Kidney (tissue), 14 donors: ENCODE data around the gene C1GALT1. TPM values are rescaled to one million over a fixed set of nuclear protein-coding genes. Genes with fewer than 3 reads are reported as not detected.

Source experiments
- DNase-seq, 5 donors: peaks; one replicate each; pipeline ENCODE4 v3.0.0-alpha.2; 2013 to 2020
- FAIRE-seq: peaks from 2 replicates; lab custom pipeline; 2012; peaks lifted over from hg19 to GRCh38; lab: Jason Lieb, UNC
- H3K27ac ChIP-seq, 2 donors: one replicate each; pipeline ENCODE4 v1.7.0; 2013; ENCODE audit warnings: low read depth in 2 of 2, low read length in 2 of 2, inconsistent platforms in 1 of 2
- H3K27me3 ChIP-seq: one replicate; pipeline ENCODE4 v1.7.1; 2013; ENCODE audit warnings: low read length, inconsistent platforms; ENCODE audit not compliant: control insufficient read depth, insufficient read depth
- H3K36me3 ChIP-seq, 3 donors: one replicate each; pipeline versions ENCODE4 v1.7.0 to v1.7.1; 2013; ENCODE audit warnings: low read length in 3 of 3, control low read depth in 1 of 3, inconsistent platforms in 1 of 3; ENCODE audit not compliant: insufficient read depth in 3 of 3, control insufficient read depth in 2 of 3
- H3K4me1 ChIP-seq, 3 donors: one replicate each; pipeline versions ENCODE4 v1.7.0 to v1.7.1; 2013; ENCODE audit warnings: low read length in 3 of 3, inconsistent platforms in 1 of 3, low read depth in 1 of 3; ENCODE audit not compliant: control insufficient read depth in 2 of 3, insufficient read depth in 2 of 3
- H3K4me3 ChIP-seq, 3 donors: one replicate each; pipeline versions ENCODE4 v1.7.0 to v1.8.1; 2013; ENCODE audit warnings: low read length in 3 of 3, control low read depth in 1 of 3, inconsistent platforms in 1 of 3
- H3K9ac ChIP-seq, 3 donors: one replicate each; pipeline versions ENCODE4 v1.7.0 to v1.7.1; 2013; ENCODE audit warnings: low read length in 3 of 3, control low read depth in 1 of 3, inconsistent platforms in 1 of 3
- H3K9me3 ChIP-seq, 3 donors: one replicate each; pipeline versions ENCODE4 v1.7.0 to v1.7.1; 2013; ENCODE audit warnings: low read length in 3 of 3, control low read depth in 1 of 3, inconsistent platforms in 1 of 3; ENCODE audit not compliant: control insufficient read depth in 2 of 3, insufficient read depth in 1 of 3
- intact Hi-C: fragments of 100-400 bp; cut with DNase I; formaldehyde crosslinking; loops from one replicate; pipeline ENCODE4 v1.11.1; 2022
- polyA plus RNA-seq: library from polyadenylated mRNA; stranded (reverse); fragments of 350-450 nt; fragmentation: Illumina TruSeq; extraction: RNeasy Lipid Tissue Mini Kit (QIAGEN cat#74804); gene quantifications from one replicate; pipeline ENCODE4 v1.2.3, GENCODE V29; 2014; ENCODE audit warnings: low read depth, low replicate concordance; ENCODE audit not compliant: insufficient read depth
- total RNA-seq: library from RNA; stranded (reverse); fragmentation: NEBNext Ultra II Directional; extraction: Animal tissue kit (Norgen Biotek cat#: 25700); gene quantifications from one replicate; pipeline ENCODE4 v1.2.1, GENCODE V29; 2021
- TF ChIP-seq, protein P1 (sequence below): IDR thresholded peaks from 3 replicates; pipeline ENCODE4 v1.5.1; 2012; ENCODE audit warnings: mild to moderate bottlenecking, moderate library complexity, borderline replicate concordance; ENCODE audit not compliant: insufficient read depth; ENCODE audit errors: extremely low read depth
- donor health status: control.
- donor health status: control.
- donor health status: control.
- donor health status: control.
- donor health status: control.
- donor health status: DM: yes; HTN: yes; CAD: no.
- donor health status: Normal renal cell carcinoma (clear cell type).

Gene C1GALT1
- total and polyA plus RNA-seq, 2 donors from 2014 or later, result 16.0 to 43.0 TPM

DNA sequence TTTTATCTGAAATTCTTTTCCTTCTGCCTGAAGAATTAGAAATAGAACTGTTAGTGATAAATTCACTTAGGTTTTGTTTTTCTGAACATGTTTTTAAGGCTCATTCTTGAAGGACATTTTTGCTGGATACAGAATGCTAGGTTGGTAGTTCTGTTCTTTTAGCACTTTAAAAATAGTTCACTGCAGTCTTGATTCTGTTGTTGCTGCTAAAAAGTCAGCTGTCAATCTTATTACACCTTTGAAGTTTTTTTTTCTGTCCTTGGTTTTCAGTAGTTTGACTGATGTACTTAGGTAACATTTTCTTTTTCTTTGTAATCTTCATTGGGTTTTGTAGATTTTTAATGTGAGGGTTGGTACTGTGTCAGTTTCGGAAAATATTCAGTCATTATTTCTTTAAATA lies 48.7 kb downstream of the C1GALT1 start:
- TF ChIP-seq, protein P1, sequence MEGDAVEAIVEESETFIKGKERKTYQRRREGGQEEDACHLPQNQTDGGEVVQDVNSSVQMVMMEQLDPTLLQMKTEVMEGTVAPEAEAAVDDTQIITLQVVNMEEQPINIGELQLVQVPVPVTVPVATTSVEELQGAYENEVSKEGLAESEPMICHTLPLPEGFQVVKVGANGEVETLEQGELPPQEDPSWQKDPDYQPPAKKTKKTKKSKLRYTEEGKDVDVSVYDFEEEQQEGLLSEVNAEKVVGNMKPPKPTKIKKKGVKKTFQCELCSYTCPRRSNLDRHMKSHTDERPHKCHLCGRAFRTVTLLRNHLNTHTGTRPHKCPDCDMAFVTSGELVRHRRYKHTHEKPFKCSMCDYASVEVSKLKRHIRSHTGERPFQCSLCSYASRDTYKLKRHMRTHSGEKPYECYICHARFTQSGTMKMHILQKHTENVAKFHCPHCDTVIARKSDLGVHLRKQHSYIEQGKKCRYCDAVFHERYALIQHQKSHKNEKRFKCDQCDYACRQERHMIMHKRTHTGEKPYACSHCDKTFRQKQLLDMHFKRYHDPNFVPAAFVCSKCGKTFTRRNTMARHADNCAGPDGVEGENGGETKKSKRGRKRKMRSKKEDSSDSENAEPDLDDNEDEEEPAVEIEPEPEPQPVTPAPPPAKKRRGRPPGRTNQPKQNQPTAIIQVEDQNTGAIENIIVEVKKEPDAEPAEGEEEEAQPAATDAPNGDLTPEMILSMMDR, result no peak
- Histone ChIP-seq H3K4me3 (no peak overlapping the region), H3K36me3 (no peaks in the 10 kb centered on the region), H3K9ac (no peak overlapping the region), H3K9me3 (peaks cover 0 to 10% (median 0%) of the 10 kb centered on the region in 3 donors), H3K27ac (no peak overlapping the region), H3K27me3 (no peaks in the 10 kb centered on the region), H3K4me1 (no peaks in the 10 kb centered on the region)
- no peak for FAIRE-seq
- intact Hi-C loops, result no loop called here
- no peak for DNase-seq

DNA sequence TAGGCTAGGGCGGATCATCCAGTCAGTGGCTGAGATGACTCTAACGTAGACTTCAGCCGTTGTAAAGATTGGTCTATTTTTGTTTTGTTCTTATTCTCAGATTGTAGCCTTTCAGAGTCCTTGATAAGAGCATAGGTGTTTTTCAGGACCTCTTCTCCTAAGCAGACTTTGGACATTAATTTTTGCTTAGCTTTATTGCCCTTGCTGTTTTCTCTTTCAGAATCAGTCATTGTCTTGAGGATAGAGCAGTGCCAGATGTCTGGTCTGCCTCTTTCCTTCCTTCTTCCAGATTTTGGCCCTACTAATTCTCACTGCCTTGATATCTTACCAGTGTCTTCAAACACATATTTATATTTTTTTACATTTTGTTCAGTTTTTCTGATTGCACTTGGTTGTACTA lies 49.5 kb downstream of the C1GALT1 start:
- intact Hi-C loops, result no loop called here
- no peak overlapping the region for H3K4me3 ChIP-seq
- no peaks in the 10 kb centered on the region for H3K27me3 ChIP-seq
- no peak overlapping the region for H3K9ac ChIP-seq
- DNase-seq (no peak), FAIRE-seq (no peak)
- no peaks in the 10 kb centered on the region for H3K36me3 ChIP-seq
- no peak overlapping the region for H3K27ac ChIP-seq
- TF ChIP-seq, protein P1, result no peak
- no peaks in the 10 kb centered on the region for H3K4me1 ChIP-seq
- H3K9me3 ChIP-seq, result peaks cover 0 to 10% (median 0%) of the 10 kb centered on the region in 3 donors

DNA sequence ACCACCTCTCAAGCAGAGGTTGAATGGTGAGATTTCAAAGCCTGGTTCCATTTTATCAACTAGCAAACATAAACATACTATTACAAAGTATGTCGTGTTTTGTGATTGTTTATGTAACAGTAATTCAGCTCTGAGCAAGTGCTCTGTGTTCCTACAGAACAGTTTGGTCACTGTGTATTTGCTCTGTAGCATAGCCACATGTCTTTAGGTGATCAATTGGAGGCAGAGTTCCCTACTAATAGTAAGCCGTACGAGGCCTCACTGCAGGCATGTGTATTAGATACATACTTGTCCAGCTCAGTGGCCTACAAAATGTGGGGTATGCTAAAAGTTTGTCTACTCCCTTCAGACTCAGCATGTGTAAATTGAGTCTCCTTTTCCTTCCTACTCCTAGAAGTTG lies 53.0 kb downstream of the C1GALT1 start:
- TF ChIP-seq, protein P1, result no peak
- Histone ChIP-seq H3K27me3 (no peaks in the 10 kb centered on the region), H3K4me3 (no peak overlapping the region), H3K9me3 (peaks cover 0 to 10% (median 0%) of the 10 kb centered on the region in 3 donors), H3K27ac (no peak overlapping the region), H3K4me1 (no peaks in the 10 kb centered on the region), H3K9ac (no peak overlapping the region), H3K36me3 (no peaks in the 10 kb centered on the region)
- no peak for FAIRE-seq
- intact Hi-C loops, result no loop called here
- no peak for DNase-seq

DNA sequence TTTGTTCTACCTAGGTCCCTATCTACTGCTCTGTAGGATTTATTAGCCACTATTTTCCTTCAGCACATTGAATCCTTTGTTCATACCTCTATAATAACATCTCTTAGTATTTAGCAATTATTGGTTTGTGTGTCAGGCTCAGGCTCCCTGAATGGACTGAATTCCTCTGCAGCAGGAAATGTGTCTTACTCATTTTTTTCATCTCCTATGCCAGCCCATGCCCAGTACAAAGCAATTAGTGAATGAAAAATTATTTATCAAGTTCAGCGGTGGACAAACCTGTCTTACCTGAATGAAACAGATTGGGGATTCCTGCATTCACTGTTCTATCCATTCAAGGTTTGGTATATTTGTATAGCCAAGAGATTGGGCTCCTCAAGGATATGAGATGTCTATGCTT lies 53.7 kb downstream of the C1GALT1 start:
- no peak for DNase-seq
- TF ChIP-seq, protein P1, result no peak
- Histone ChIP-seq H3K27me3 (no peaks in the 10 kb centered on the region), H3K4me3 (no peak overlapping the region), H3K9me3 (peaks cover 0 to 8% (median 0%) of the 10 kb centered on the region in 3 donors), H3K27ac (no peak overlapping the region), H3K9ac (no peak overlapping the region), H3K4me1 (no peaks in the 10 kb centered on the region), H3K36me3 (no peaks in the 10 kb centered on the region)
- no peak for FAIRE-seq
- intact Hi-C loops, result no loop called here
